CD4-positive, alpha-beta memory T cell (primary cell): Measurements from ENCODE around the gene IFNL3. TPM values are rescaled to one million over a fixed set of nuclear protein-coding genes. Genes with fewer than 3 reads are reported as not detected.
"Not testable (repeated sequence)": the region's sequence is repeated elsewhere in the genome, so short reads cannot be mapped to it uniquely, and the experiment has no call there.

Experiments
- CTCF ChIA-PET: fragments of 350-600 bp; sonication (Branson Sonifier 250); formaldehyde crosslinking; loops from one replicate; lab custom pipeline; 2021; ENCODE audit warnings: inconsistent platforms; ENCODE audit not compliant: partially characterized antibody; lab: Charles Lee
- POLR2A ChIA-PET: fragments of 350-600 bp; sonication (Branson Sonifier 250); formaldehyde crosslinking; loops from one replicate; lab custom pipeline; 2021; ENCODE audit not compliant: partially characterized antibody; lab: Charles Lee
- DNase-seq, 5 donors: peaks; one replicate each; pipeline versions ENCODE4 v3.0.0 to v3.0.0-alpha.2; 2020 to 2022; ENCODE audit warnings: mixed read lengths in 1 of 5
- H3K27ac ChIP-seq: one replicate; pipeline ENCODE4 v1.7.0; 2013; ENCODE audit warnings: low read depth, low read length
- H3K27me3 ChIP-seq: 2 replicates; pipeline ENCODE4 v1.7.0; 2013; ENCODE audit warnings: mild to moderate bottlenecking, low read length, moderate library complexity; ENCODE audit not compliant: insufficient read depth
- H3K36me3 ChIP-seq: 2 replicates; pipeline ENCODE4 v1.7.0; 2013; ENCODE audit warnings: mild to moderate bottlenecking, low read length, moderate library complexity; ENCODE audit not compliant: insufficient read depth
- H3K4me1 ChIP-seq: 2 replicates; pipeline ENCODE4 v1.7.0; 2013; ENCODE audit warnings: mild to moderate bottlenecking, low read length, moderate library complexity; ENCODE audit not compliant: insufficient read depth
- H3K4me3 ChIP-seq, 2 donors: one replicate each; pipeline ENCODE4 v1.7.0; 2013; ENCODE audit warnings: low read length in 2 of 2, mild to moderate bottlenecking in 1 of 2
- H3K9me3 ChIP-seq, 2 donors: one replicate each; pipeline ENCODE4 v1.7.0; 2013; ENCODE audit warnings: low read length in 2 of 2, control low read depth in 1 of 2; ENCODE audit not compliant: control insufficient read depth in 1 of 2
- H3K27ac Mint-ChIP-seq, 7 donors: one replicate each; pipeline ENCODE4 v1.8.0; 2020 to 2021; ENCODE audit warnings: mixed read lengths in 7 of 7, mild to moderate bottlenecking in 6 of 7, inconsistent platforms in 3 of 7, moderate library complexity in 3 of 7
- H3K27me3 Mint-ChIP-seq, 2 donors: one replicate each; pipeline ENCODE4 v1.8.0; 2020 to 2021; ENCODE audit warnings: mixed read lengths in 2 of 2
- H3K36me3 Mint-ChIP-seq, 2 donors: one replicate each; pipeline ENCODE4 v1.8.0; 2020 to 2021; ENCODE audit warnings: mixed read lengths in 2 of 2, inconsistent platforms in 1 of 2, mild to moderate bottlenecking in 1 of 2
- H3K4me1 Mint-ChIP-seq, 4 donors: one replicate each; pipeline ENCODE4 v1.8.0; 2020 to 2021; ENCODE audit warnings: mixed read lengths in 4 of 4, mild to moderate bottlenecking in 1 of 4
- H3K4me3 Mint-ChIP-seq, 8 donors: one replicate each; pipeline ENCODE4 v1.8.0; 2020 to 2021; ENCODE audit warnings: mixed read lengths in 8 of 8, mild to moderate bottlenecking in 7 of 8, moderate library complexity in 6 of 8, inconsistent platforms in 3 of 8
- H3K9me3 Mint-ChIP-seq, 8 donors: one replicate each; pipeline ENCODE4 v1.8.0; 2020 to 2021; ENCODE audit warnings: mixed read lengths in 8 of 8, mild to moderate bottlenecking in 5 of 8, inconsistent platforms in 3 of 8, moderate library complexity in 1 of 8
- intact Hi-C: fragments of 100-400 bp; cut with micrococcal nuclease; formaldehyde crosslinking; loops from one replicate; pipeline ENCODE4 v1.15.1; 2023
- polyA plus RNA-seq, 2 donors: library from polyadenylated mRNA; unstranded; fragments of 300-500 nt; fragmentation: Illumina TruSeq; gene quantifications; one replicate each; pipeline ENCODE4 v1.2.3, GENCODE V29; 2021
- total RNA-seq, 2 experiments: library from RNA; stranded (reverse); gene quantifications; one replicate each; pipeline ENCODE4 v1.2.3, GENCODE V29; 2021

The IFNL3 gene
- total RNA-seq, result not detected
- polyA plus RNA-seq, result not detected

DNA sequence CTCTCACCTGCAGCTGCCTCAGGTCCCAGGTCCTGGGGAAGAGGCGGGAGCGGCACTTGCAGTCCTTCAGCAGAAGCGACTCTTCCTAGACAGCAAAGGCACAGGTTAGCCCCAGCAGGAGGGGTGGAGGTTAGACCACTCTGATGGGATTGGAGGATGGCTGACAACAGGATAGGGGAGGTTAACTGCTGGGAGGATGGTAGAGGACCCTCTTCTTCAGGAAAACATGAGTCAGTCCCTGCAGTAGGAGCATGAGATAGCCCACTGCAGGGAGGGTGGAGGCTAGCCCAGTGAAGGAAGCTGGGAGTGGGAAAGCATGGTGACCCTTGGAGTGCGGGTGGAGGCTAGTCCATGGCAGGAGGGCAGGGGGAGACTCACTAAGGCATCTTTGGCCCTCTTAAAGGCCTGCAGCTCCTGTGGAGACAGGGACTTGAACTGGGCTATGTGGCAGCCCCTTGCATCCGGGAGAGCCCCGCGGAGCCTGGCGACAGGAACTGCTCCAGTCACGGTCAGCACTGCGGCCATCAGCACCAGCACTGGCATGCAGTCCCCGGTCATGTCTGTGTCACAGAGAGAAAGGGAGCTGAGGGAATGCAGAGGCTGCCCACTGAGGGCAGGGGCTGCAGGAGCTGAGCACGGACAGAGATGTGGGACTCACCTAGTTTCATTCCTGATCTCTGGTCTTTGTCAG, at the start of gene IFNL3:
Gene IFNL3 (minus strand): TSS at position 597 of the 691 bp plus-strand sequence. CDS start 39 bp downstream, at position 558.
- H3K4me3 ChIP-seq, H3K36me3 Mint-ChIP-seq, H3K27ac ChIP-seq, POLR2A ChIA-PET, H3K4me1 Mint-ChIP-seq, CTCF ChIA-PET, H3K9me3 ChIP-seq, intact Hi-C loops, H3K9me3 Mint-ChIP-seq, DNase-seq, H3K27me3 ChIP-seq, H3K4me3 Mint-ChIP-seq, H3K27me3 Mint-ChIP-seq, H3K4me1 ChIP-seq, H3K36me3 ChIP-seq: not testable (repeated sequence)
- peak within 1 kb of the TSS in 1 of 7 donors; percentile 71 for H3K27ac Mint-ChIP-seq

DNA sequence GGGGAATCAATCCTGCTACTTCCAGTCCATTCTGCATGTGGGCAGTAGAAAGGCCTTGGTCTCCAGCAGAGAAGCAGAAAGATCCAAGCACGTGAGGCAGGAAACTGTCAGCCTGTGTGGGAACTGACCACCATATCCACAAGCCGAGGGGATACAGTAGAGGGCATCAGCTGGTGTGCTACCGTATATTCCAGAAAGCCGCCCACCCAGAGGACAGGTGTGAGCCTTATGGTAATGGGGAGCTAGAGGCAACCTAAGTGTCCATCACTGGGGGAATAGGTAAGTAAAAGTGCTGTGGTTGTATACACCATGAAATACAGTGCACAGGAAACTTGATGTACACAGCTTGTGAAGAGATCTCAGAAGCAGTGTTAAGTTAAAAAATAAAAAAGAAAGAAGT, 48.6 kb upstream of the IFNL3 start:
- DNase-seq, result no peak
- peaks cover 6 to 17% (median 12%) of the 10 kb centered on the region in 4 donors for H3K4me1 Mint-ChIP-seq

DNA sequence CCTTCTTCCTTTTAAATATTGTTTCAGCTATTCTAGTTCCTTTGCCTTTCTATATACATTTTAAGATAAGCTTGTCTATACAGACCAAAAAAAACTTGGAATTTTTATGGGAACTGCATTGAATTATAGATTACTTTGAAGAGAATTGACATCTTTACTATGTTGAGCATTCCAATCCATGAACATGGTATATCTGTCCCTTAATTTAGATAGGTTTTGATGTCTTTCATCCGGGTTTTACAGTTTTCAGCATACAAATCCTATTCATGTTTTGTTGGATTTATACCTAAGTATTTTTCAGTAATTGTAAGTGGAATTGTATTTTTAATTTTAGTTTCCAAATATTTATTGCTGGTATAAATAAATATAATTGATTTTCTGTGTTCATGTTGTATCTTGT, 39.2 kb upstream of the IFNL3 start:
- Mint-ChIP-seq H3K36me3 (no peaks in the 10 kb centered on the region), H3K27me3 (peaks cover 8% of the 10 kb centered on the region in 2 donors), H3K27ac (no peak overlapping the region), H3K4me1 (no peaks in the 10 kb centered on the region), H3K4me3 (no peak overlapping the region), H3K9me3 (peaks cover 0 to 20% (median 12%) of the 10 kb centered on the region in 8 donors)
- Histone ChIP-seq H3K9me3 (no peaks in the 10 kb centered on the region), H3K27ac (no peak overlapping the region), H3K4me1 (no peaks in the 10 kb centered on the region), H3K4me3 (no peak overlapping the region), H3K27me3 (no peaks in the 10 kb centered on the region), H3K36me3 (no peaks in the 10 kb centered on the region)
- POLR2A ChIA-PET, result no interaction called here
- intact Hi-C loops, result no loop called here
- CTCF ChIA-PET, result no interaction called here
- no peak for DNase-seq

More for the DNA sequence above, 48.6 kb upstream of the IFNL3 start:
- H3K36me3 ChIP-seq, result no peaks in the 10 kb centered on the region
- Mint-ChIP-seq H3K9me3 (peaks cover 0 to 1% (median 0%) of the 10 kb centered on the region in 8 donors), H3K27me3 (peaks cover 2 to 9% of the 10 kb centered on the region in 2 donors), H3K36me3 (no peaks in the 10 kb centered on the region), H3K27ac (no peak overlapping the region), H3K4me3 (no peak overlapping the region)
- H3K4me1 ChIP-seq, result peaks cover 9% of the 10 kb centered on the region
- ChIA-PET POLR2A (no interaction called here), CTCF (no interaction called here)
- intact Hi-C loops, result no loop called here
- H3K9me3 ChIP-seq, result no peaks in the 10 kb centered on the region
- H3K4me3 ChIP-seq, result no peak overlapping the region
- H3K27ac ChIP-seq, result no peak overlapping the region
- H3K27me3 ChIP-seq, result no peaks in the 10 kb centered on the region

DNA sequence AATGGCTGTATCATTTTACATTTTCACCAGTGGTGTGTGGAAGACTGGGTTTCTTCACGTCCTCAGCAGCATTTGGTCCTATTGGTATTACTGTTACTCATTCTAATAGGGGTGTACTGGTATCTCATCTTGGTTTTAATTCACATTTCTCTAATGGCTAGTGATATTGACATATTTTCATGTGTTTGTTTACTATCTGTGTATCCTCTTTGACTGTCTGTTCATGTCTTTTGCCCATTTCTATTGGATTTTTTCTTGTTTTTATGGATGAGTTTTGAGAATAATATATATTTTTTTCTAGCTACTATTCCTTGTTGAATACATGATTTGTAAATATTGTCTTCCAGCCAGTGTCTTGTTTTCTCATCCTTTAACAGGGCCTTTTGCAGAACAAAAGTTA, 37.2 kb upstream of the IFNL3 start:
- intact Hi-C loops, result no loop called here
- H3K27ac Mint-ChIP-seq, result peak overlapping the region in 1 of 7 donors; percentile 10
- no peaks in the 10 kb centered on the region for H3K4me1 ChIP-seq

DNA sequence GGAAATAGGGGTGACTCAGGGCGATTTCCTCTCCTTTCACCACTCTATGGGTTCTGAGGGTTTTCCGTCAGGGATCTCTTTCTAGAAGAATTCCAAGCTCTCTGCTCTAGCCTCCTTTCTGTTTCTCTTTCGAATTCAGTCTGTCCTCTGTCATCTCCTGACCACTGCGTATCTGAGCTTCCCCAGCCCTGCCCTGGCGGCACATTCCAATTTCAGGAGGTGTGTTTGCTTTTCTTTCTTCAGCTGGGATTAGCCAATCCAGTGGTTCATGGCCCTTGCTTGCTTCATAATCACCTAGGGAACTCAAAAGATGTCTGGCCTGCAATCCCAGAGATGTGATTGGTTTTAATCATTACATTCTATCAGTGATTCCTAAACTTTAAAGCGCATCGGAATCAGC, 32.8 kb upstream of the IFNL3 start:
- Mint-ChIP-seq H3K4me3 (no peak overlapping the region), H3K27ac (no peak overlapping the region), H3K4me1 (no peaks in the 10 kb centered on the region), H3K36me3 (no peaks in the 10 kb centered on the region), H3K9me3 (peaks cover 0 to 11% (median 7%) of the 10 kb centered on the region in 8 donors), H3K27me3 (peaks cover 6% of the 10 kb centered on the region in 2 donors)
- no peaks in the 10 kb centered on the region for H3K27me3 ChIP-seq
- POLR2A ChIA-PET, result no interaction called here
- no peaks in the 10 kb centered on the region for H3K9me3 ChIP-seq
- H3K4me1 ChIP-seq, result no peaks in the 10 kb centered on the region
- intact Hi-C loops, result no loop called here
- no peak for DNase-seq
- CTCF ChIA-PET, result no interaction called here
- H3K4me3 ChIP-seq, result no peak overlapping the region
- H3K27ac ChIP-seq, result no peak overlapping the region
- H3K36me3 ChIP-seq, result no peaks in the 10 kb centered on the region

More for the DNA sequence above, 37.2 kb upstream of the IFNL3 start:
- CTCF ChIA-PET, result no interaction called here
- Mint-ChIP-seq H3K36me3 (no peaks in the 10 kb centered on the region), H3K27me3 (peaks cover 6 to 8% of the 10 kb centered on the region in 2 donors), H3K4me1 (no peaks in the 10 kb centered on the region), H3K9me3 (peaks cover 0 to 20% (median 12%) of the 10 kb centered on the region in 8 donors), H3K4me3 (no peak overlapping the region)
- Histone ChIP-seq H3K9me3 (no peaks in the 10 kb centered on the region), H3K36me3 (no peaks in the 10 kb centered on the region), H3K4me3 (no peak overlapping the region), H3K27me3 (no peaks in the 10 kb centered on the region), H3K27ac (no peak overlapping the region)
- no peak for DNase-seq
- POLR2A ChIA-PET, result no interaction called here

DNA sequence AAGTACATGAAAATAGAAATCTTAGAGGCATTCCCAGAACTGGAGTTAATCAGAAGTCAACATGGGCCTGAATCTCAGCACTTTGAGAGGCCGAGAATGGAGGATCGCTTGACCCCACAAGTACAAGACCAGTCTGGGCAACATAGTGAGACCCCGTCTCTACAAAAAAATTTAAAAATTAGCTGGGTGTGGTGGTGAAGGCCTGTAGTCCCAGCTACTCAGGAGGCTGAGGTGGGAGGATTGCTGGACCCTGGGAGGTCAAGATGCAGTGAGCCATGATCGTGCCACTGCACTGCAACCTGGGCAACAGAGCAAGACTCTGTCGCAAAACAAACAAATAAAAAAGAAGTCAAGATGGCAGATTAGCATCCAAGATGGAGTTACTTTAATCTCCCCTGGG, 31.9 kb upstream of the IFNL3 start:
- Histone ChIP-seq H3K9me3 (no peaks in the 10 kb centered on the region), H3K4me3 (no peak overlapping the region), H3K27ac (no peak overlapping the region), H3K36me3 (no peaks in the 10 kb centered on the region), H3K27me3 (no peaks in the 10 kb centered on the region), H3K4me1 (no peaks in the 10 kb centered on the region)
- POLR2A ChIA-PET, result no interaction called here
- Mint-ChIP-seq H3K4me1 (no peaks in the 10 kb centered on the region), H3K4me3 (no peak overlapping the region), H3K9me3 (peaks cover 0 to 5% (median 2%) of the 10 kb centered on the region in 8 donors), H3K36me3 (no peaks in the 10 kb centered on the region), H3K27ac (no peak overlapping the region), H3K27me3 (peaks cover 3 to 6% of the 10 kb centered on the region in 2 donors)
- intact Hi-C loops, result no loop called here
- no peak for DNase-seq
- CTCF ChIA-PET, result no interaction called here

DNA sequence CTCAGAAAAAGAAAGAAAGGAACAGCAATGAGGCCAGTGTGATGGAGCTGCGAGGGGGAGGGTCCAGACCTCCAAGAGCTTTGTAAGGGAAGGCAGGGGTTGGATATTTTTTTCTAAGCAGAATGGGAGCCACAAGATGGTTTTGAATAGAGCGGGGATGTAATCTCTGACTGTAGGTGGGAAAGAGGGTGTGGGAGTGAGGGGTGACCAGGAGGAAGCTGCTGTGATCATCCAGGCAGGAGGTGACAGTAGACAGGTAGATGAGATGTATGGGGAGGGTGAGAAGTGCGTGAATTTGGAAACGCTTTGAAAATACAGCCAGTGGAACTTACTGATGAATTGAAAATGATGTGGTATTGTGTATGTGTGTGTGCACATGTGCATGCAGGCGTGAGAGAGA, 30.8 kb upstream of the IFNL3 start:
- POLR2A ChIA-PET, result no interaction called here
- Mint-ChIP-seq H3K4me3 (no peak overlapping the region), H3K27me3 (peaks cover 6 to 8% of the 10 kb centered on the region in 2 donors), H3K36me3 (no peaks in the 10 kb centered on the region), H3K27ac (peak overlapping the region in 1 of 7 donors; percentile 38), H3K4me1 (no peaks in the 10 kb centered on the region), H3K9me3 (peaks cover 0 to 4% (median 0%) of the 10 kb centered on the region in 8 donors)
- Histone ChIP-seq H3K4me1 (no peaks in the 10 kb centered on the region), H3K36me3 (no peaks in the 10 kb centered on the region), H3K9me3 (no peaks in the 10 kb centered on the region), H3K27ac (no peak overlapping the region), H3K27me3 (no peaks in the 10 kb centered on the region), H3K4me3 (no peak overlapping the region)
- intact Hi-C loops, result no loop called here
- CTCF ChIA-PET, result no interaction called here
- no peak for DNase-seq
